ENCODE measurements around the gene DNMT1.

Gene DNMT1

GRCh38 chr19:10112895-10113591 lies 81.7 kb downstream of the DNMT1 start:
- no peak for DNase-seq

GRCh38 chr19:10112037-10112761 lies 82.6 kb downstream of the DNMT1 start:
- no peak for DNase-seq

- peak; percentile 82 for DNase-seq
These were observed 83.3 kb downstream of the DNMT1 start, which contains the start of gene P2RY11 for GRCh38 chr19:10111405-10111811. P2RY11 (plus strand) TSS chr19:10111693; CDS start chr19:10111722, 29 bp downstream.

GRCh38 chr19:10110972-10111317 lies 83.8 kb downstream of the DNMT1 start:
- DNase-seq: no peak

GRCh38 chr19:10110076-10110971 lies 84.4 kb downstream of the DNMT1 start:
- no peak for DNase-seq

- no peak for DNase-seq
These were observed 85.2 kb downstream of the DNMT1 start for GRCh38 chr19:10109528-10109927.

GRCh38 chr19:10107817-10108367 lies 86.9 kb downstream of the DNMT1 start:
- DNase-seq: no peak

GRCh38 chr19:10107254-10107653 lies 87.5 kb downstream of the DNMT1 start:
- DNase-seq: no peak

- peak; percentile 98 for DNase-seq
These were observed 88.4 kb downstream of the DNMT1 start, which contains the start of gene PPAN for GRCh38 chr19:10106100-10106936. PPAN (plus strand) TSS chr19:10106362; CDS start chr19:10106395, 33 bp downstream.

GRCh38 chr19:10105509-10106099 lies 89.1 kb downstream of the DNMT1 start:
- DNase-seq: no peak

- peak; percentile 94 for DNase-seq
These were observed 89.9 kb downstream of the DNMT1 start for GRCh38 chr19:10104665-10105508.

- DNase-seq: no peak
These were observed 90.6 kb downstream of the DNMT1 start for GRCh38 chr19:10104130-10104513.

GRCh38 chr19:10102787-10103236 lies 91.9 kb downstream of the DNMT1 start:
- peak; percentile 52 for DNase-seq

- DNase-seq: no peak
These were observed 94.5 kb downstream of the DNMT1 start for GRCh38 chr19:10100163-10100785.

- DNase-seq: no peak
These were observed 98.2 kb downstream of the DNMT1 start for GRCh38 chr19:10096615-10096963.

- DNase-seq: peak; percentile 85
These were observed 98.7 kb downstream of the DNMT1 start for GRCh38 chr19:10095948-10096614.

GRCh38 chr19:10095622-10095947 lies 99.2 kb downstream of the DNMT1 start:
- no peak for DNase-seq

GRCh38 chr19:10093295-10094186 lies 101.2 kb downstream of the DNMT1 start:
- DNase-seq: no peak
